GM21786 (cell line): ENCODE results near the gene ANO6.
"Not testable (repeated sequence)": the region's sequence is repeated elsewhere in the genome, so short reads cannot be mapped to it uniquely, and the experiment has no call there.

ENCODE experiments used
- ATAC-seq: cut with Tn5 transposase; IDR thresholded peaks from one replicate; pipeline ENCODE4 v1.9.1; 2021; ENCODE audit not compliant: unreplicated experiment

The ANO6 gene

GRCh38 chr12:45304514-45305178, 88.8 kb downstream of the ANO6 start:
- no peak for ATAC-seq

GRCh38 chr12:45305907-45306306, 90.0 kb downstream of the ANO6 start:
- no peak for ATAC-seq

GRCh38 chr12:45309836-45310626, 94.1 kb downstream of the ANO6 start:
- no peak for ATAC-seq

- no peak for ATAC-seq
Measured at GRCh38 chr12:45310627-45310968, 94.7 kb downstream of the ANO6 start.

- no peak for ATAC-seq
Measured at GRCh38 chr12:45312012-45312411, 96.1 kb downstream of the ANO6 start.

- ATAC-seq, result no peak
Measured at GRCh38 chr12:45314770-45315169, 98.9 kb downstream of the ANO6 start.

- no peak for ATAC-seq
Measured at GRCh38 chr12:45315462-45315861, 99.6 kb downstream of the ANO6 start.

- ATAC-seq, result not testable (repeated sequence)
Measured at GRCh38 chr12:45317261-45317660, 101.4 kb downstream of the ANO6 start.

GRCh38 chr12:45322810-45323209, 106.9 kb downstream of the ANO6 start:
- no peak for ATAC-seq

GRCh38 chr12:45324391-45324790, 108.5 kb downstream of the ANO6 start:
- no peak for ATAC-seq

GRCh38 chr12:45326358-45326975, 110.6 kb downstream of the ANO6 start:
- ATAC-seq, result no peak

GRCh38 chr12:45327823-45328383, 112.0 kb downstream of the ANO6 start:
- no peak for ATAC-seq

GRCh38 chr12:45329238-45329637, 113.3 kb downstream of the ANO6 start:
- ATAC-seq, result no peak

- ATAC-seq, result no peak
Measured at GRCh38 chr12:45329702-45330101, 113.8 kb downstream of the ANO6 start.

GRCh38 chr12:45331552-45331951, 115.7 kb downstream of the ANO6 start:
- peak; percentile 58 for ATAC-seq

- ATAC-seq, result no peak
Measured at GRCh38 chr12:45334396-45334795, 118.5 kb downstream of the ANO6 start.

- ATAC-seq, result no peak
Measured at GRCh38 chr12:45336331-45336730, 120.4 kb downstream of the ANO6 start.

GRCh38 chr12:45336762-45337596, 121.1 kb downstream of the ANO6 start:
- ATAC-seq, result no peak

- no peak for ATAC-seq
Measured at GRCh38 chr12:45337835-45338234, 121.9 kb downstream of the ANO6 start.

GRCh38 chr12:45338272-45338671, 122.4 kb downstream of the ANO6 start:
- ATAC-seq, result no peak

GRCh38 chr12:45339035-45339434, 123.1 kb downstream of the ANO6 start:
- ATAC-seq, result no peak
